Measurements from ENCODE around the gene TMEM63B. TPM values are rescaled to one million over a fixed set of nuclear protein-coding genes. Genes with fewer than 3 reads are reported as not detected.

The TMEM63B gene
- total and polyA plus RNA-seq, 2 donors (not counting 1 experiment from before 2014, with no cell fraction given) = 15.4 to 19.1 TPM

DNA sequence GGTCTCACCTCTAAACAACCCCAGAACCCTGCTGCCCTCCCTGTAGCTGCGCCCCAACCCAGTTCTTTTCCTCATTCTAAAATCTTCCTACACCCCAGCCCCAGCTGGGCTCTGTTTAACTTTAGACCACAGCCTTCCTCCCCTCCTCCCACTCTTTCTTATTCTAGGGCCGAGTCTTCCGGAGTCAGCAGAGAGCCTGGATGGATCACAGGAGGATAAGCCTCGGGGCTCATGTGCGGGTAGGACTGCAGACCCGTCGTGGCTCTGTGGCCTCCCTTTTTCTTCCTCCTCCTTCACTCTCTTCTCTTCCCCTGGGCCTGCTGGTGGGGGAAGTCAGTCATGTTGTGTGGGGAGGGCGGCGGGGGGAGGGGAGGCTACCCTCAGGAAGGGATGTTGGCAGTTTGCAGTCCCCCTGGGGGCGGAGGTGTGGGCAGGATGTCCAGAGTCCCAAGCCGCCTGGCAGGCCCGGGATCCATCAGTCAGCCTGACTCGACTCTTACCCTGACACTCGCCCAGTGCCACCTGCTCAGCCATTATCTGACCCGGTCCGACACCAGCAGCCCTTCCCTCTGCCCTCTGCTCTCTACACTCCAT lies 39.3 kb downstream of the TMEM63B start:
- no peaks in the 10 kb centered on the region for H3K4me1 Mint-ChIP-seq
- Histone ChIP-seq H3K4me3 (ENCODE audit: control extremely low read depth in 1 of 5, extremely low read depth in 1 of 5, insufficient read depth in 1 of 5, low read depth in 2 of 5, low read length in 4 of 5) (no peak overlapping the region), H4K20me1 (ENCODE audit: control insufficient read depth, insufficient read depth, low read length, poor library complexity, severe bottlenecking) (no peaks in the 10 kb centered on the region), H3K9ac (ENCODE audit: low read length) (no peak overlapping the region), H3K4me2 (replicated peaks; ENCODE audit: low read depth, low read length, poor library complexity, severe bottlenecking) (no peak overlapping the region), H3K27ac (ENCODE audit: low read length in 2 of 2) (no peak overlapping the region), H3K79me2 (ENCODE audit: control insufficient read depth, insufficient read depth, low read length) (no peaks in the 10 kb centered on the region), H3K4me1 (ENCODE audit: control insufficient read depth in 2 of 2, insufficient read depth in 2 of 2, low read length in 2 of 2) (no peaks in the 10 kb centered on the region), H3K27me3 (replicated peaks in 1 of 4; ENCODE audit: control extremely low read depth in 1 of 4, control insufficient read depth in 3 of 4, insufficient read depth in 4 of 4, low read length in 3 of 4) (peaks cover 0 to 9% (median 0%) of the 10 kb centered on the region in 4 experiments), H3K36me3 (replicated peaks in 1 of 2; ENCODE audit: control extremely low read depth in 1 of 2, control insufficient read depth in 1 of 2, extremely low read depth in 1 of 2, insufficient read depth in 2 of 2, low read length in 1 of 2) (no peaks in the 10 kb centered on the region), H3K9me3 (ENCODE audit: control extremely low read depth in 1 of 3, control insufficient read depth in 2 of 3, insufficient read depth in 1 of 3, low read length in 2 of 3) (no peaks in the 10 kb centered on the region), H2AFZ (ENCODE audit: insufficient read depth, low read depth, low read length, poor library complexity, severe bottlenecking) (no peak overlapping the region)
- WGBS (ENCODE audit: insufficient coverage) = 34% methylated on average over 10 of the region's 16 CpGs
- H3K4me3 Mint-ChIP-seq = no peak overlapping the region
- ATAC-seq (ENCODE audit: low read depth) (no peak), DNase-seq (no peak)
- intact Hi-C loops (cut with micrococcal nuclease) = no loop called here
- H3K27ac Mint-ChIP-seq = no peak overlapping the region
- POLR2A ChIA-PET = interaction anchor here (0.7 kb wide), 1 partner anchor 69 kb away, joined by 5 read pairs; no protein-coding TSS in a partner anchor
- TF ChIP-seq, protein P1, sequence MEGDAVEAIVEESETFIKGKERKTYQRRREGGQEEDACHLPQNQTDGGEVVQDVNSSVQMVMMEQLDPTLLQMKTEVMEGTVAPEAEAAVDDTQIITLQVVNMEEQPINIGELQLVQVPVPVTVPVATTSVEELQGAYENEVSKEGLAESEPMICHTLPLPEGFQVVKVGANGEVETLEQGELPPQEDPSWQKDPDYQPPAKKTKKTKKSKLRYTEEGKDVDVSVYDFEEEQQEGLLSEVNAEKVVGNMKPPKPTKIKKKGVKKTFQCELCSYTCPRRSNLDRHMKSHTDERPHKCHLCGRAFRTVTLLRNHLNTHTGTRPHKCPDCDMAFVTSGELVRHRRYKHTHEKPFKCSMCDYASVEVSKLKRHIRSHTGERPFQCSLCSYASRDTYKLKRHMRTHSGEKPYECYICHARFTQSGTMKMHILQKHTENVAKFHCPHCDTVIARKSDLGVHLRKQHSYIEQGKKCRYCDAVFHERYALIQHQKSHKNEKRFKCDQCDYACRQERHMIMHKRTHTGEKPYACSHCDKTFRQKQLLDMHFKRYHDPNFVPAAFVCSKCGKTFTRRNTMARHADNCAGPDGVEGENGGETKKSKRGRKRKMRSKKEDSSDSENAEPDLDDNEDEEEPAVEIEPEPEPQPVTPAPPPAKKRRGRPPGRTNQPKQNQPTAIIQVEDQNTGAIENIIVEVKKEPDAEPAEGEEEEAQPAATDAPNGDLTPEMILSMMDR (IDR thresholded peaks at IDR 0.05) = no peak
- no peak for TF ChIP-seq EZH2 (IDR thresholded peaks at IDR 0.05; ENCODE audit: borderline replicate concordance, insufficient read depth, low read depth, low read length, poor library complexity, severe bottlenecking)
- CTCF ChIA-PET = interaction anchor here (0.7 kb wide), 1 partner anchor 73 kb away, joined by 3 read pairs; no protein-coding TSS in a partner anchor
- H3K27me3 Mint-ChIP-seq = peaks cover 38% of the 10 kb centered on the region
- no peaks in the 10 kb centered on the region for H3K9me3 Mint-ChIP-seq (ENCODE audit: insufficient read depth)

DNA sequence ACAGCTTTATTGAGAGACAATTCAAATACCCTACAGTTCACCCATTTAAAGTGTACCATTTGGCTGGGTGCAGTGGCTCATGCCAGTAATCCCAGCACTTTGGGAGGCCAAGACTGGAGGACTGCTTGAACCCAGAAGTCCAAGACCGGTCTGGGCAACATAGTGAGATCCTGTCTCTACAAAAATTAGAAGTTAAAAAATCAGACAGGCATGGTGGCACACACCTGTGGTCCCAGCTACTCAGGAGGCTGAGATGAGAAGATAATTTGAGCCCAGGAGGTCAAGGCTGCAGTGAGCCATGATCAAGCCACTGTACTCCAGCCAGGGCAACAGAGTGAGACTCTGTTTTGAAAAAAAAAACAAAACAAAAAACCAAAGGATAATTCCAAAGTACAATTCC lies 40.2 kb downstream of the TMEM63B start:
- ChIA-PET CTCF (interaction anchor here (0.7 to 0.9 kb wide), 2 partner anchors 9 to 170 kb away, joined by 3 to 4 read pairs; no protein-coding TSS in a partner anchor), POLR2A (no interaction called here)
- no peaks in the 10 kb centered on the region for H4K20me1 ChIP-seq (ENCODE audit: control insufficient read depth, insufficient read depth, low read length, poor library complexity, severe bottlenecking)
- 86% methylated on average over 1 of the region's 1 CpG for WGBS (ENCODE audit: insufficient coverage)
- Mint-ChIP-seq H3K4me1 (no peaks in the 10 kb centered on the region), H3K4me3 (no peak overlapping the region), H3K27ac (no peak overlapping the region), H3K27me3 (peaks cover 42% of the 10 kb centered on the region), H3K9me3 (ENCODE audit: insufficient read depth) (no peaks in the 10 kb centered on the region)
- no peak for TF ChIP-seq EZH2 (IDR thresholded peaks at IDR 0.05; ENCODE audit: borderline replicate concordance, insufficient read depth, low read depth, low read length, poor library complexity, severe bottlenecking)
- TF ChIP-seq, protein P1 (IDR thresholded peaks at IDR 0.05) = no peak
- peaks cover 0 to under 1% of the 10 kb centered on the region in 2 donors for H3K4me1 ChIP-seq (ENCODE audit: control insufficient read depth in 2 of 2, insufficient read depth in 2 of 2, low read length in 2 of 2)
- H2AFZ ChIP-seq (ENCODE audit: insufficient read depth, low read depth, low read length, poor library complexity, severe bottlenecking) = no peak overlapping the region
- intact Hi-C loops (cut with micrococcal nuclease) = no loop called here
- H3K9ac ChIP-seq (ENCODE audit: low read length) = no peak overlapping the region
- H3K4me2 ChIP-seq (replicated peaks; ENCODE audit: low read depth, low read length, poor library complexity, severe bottlenecking) = no peak overlapping the region
- no peaks in the 10 kb centered on the region for H3K9me3 ChIP-seq (ENCODE audit: control extremely low read depth in 1 of 3, control insufficient read depth in 2 of 3, insufficient read depth in 1 of 3, low read length in 2 of 3)
- H3K4me3 ChIP-seq (ENCODE audit: control extremely low read depth in 1 of 5, extremely low read depth in 1 of 5, insufficient read depth in 1 of 5, low read depth in 2 of 5, low read length in 4 of 5) = no peak overlapping the region
- ATAC-seq (ENCODE audit: low read depth) = no peak
- H3K36me3 ChIP-seq (replicated peaks in 1 of 2; ENCODE audit: control extremely low read depth in 1 of 2, control insufficient read depth in 1 of 2, extremely low read depth in 1 of 2, insufficient read depth in 2 of 2, low read length in 1 of 2) = no peaks in the 10 kb centered on the region
- H3K27ac ChIP-seq (ENCODE audit: low read length in 2 of 2) = no peak overlapping the region
- no peaks in the 10 kb centered on the region for H3K79me2 ChIP-seq (ENCODE audit: control insufficient read depth, insufficient read depth, low read length)
- peaks cover 0 to 11% (median 0%) of the 10 kb centered on the region in 4 experiments for H3K27me3 ChIP-seq (replicated peaks in 1 of 4; ENCODE audit: control extremely low read depth in 1 of 4, control insufficient read depth in 3 of 4, insufficient read depth in 4 of 4, low read length in 3 of 4)
- no peak for DNase-seq
